Endothelial cell of umbilical vein (primary cell): ENCODE data around the gene WHRN. TPM values are rescaled to one million over a fixed set of nuclear protein-coding genes. Genes with fewer than 3 reads are reported as not detected.

Experiments used
- BruUV-seq: library from RNA; stranded (reverse); fragments of 400-500 nt; replicated peaks from 2 replicates; lab custom pipeline; 2021; lab: Mats Ljungman, UMichigan
- CTCF ChIA-PET: fragments of 300-600, 350-600 bp; sonication (Branson Sonifier 250); formaldehyde crosslinking; loops from one replicate; lab custom pipeline; 2021; ENCODE audit warnings: antibody characterized with exemption, inconsistent platforms; lab: Charles Lee
- POLR2A ChIA-PET: fragments of 300-600, 350-600 bp; sonication (Branson Sonifier 250); formaldehyde crosslinking; loops from one replicate; lab custom pipeline; 2021; ENCODE audit warnings: antibody characterized with exemption, inconsistent platforms; lab: Charles Lee
- DNase-seq: peaks from one replicate; pipeline ENCODE4 v3.0.0-alpha.2; 2011; ENCODE audit warnings: low read depth, low spot score
- FAIRE-seq: peaks from 2 replicates; lab custom pipeline; 2011; peaks lifted over from hg19 to GRCh38; lab: Jason Lieb, UNC
- H2AFZ ChIP-seq: 2 replicates; pipeline ENCODE4 v1.6.0; 2012; ENCODE audit warnings: low read depth, low read length, control low read depth, inconsistent platforms
- H3K27ac ChIP-seq: 2 replicates; pipeline ENCODE4 v1.5.1; 2011; ENCODE audit warnings: low read depth, mild to moderate bottlenecking, control low read depth, low read length, moderate library complexity; ENCODE audit not compliant: insufficient read depth
- H3K27me3 ChIP-seq, 2 experiments: 2 replicates each; pipeline versions ENCODE4 v1.6.0 to v1.6.1; 2011; ENCODE audit warnings: low read length in 2 of 2, mixed read lengths in 1 of 2; ENCODE audit not compliant: control insufficient read depth in 2 of 2, insufficient read depth in 2 of 2
- H3K36me3 ChIP-seq, 2 experiments: 2 replicates in 1 of 2; 3 replicates in 1 of 2; pipeline ENCODE4 v1.5.1; 2011; ENCODE audit warnings: low read length in 2 of 2, mild to moderate bottlenecking in 1 of 2, moderate library complexity in 1 of 2; ENCODE audit not compliant: control insufficient read depth in 2 of 2, insufficient read depth in 2 of 2; ENCODE audit errors: extremely low read depth in 1 of 2
- H3K4me1 ChIP-seq: 3 replicates; pipeline ENCODE4 v1.5.1; 2011; ENCODE audit warnings: mild to moderate bottlenecking, low read length; ENCODE audit not compliant: control insufficient read depth, insufficient read depth; ENCODE audit errors: extremely low read depth
- H3K4me2 ChIP-seq: 2 replicates; pipeline ENCODE4 v1.6.1; 2011; ENCODE audit warnings: low read length, control low read depth, mixed read lengths; ENCODE audit not compliant: insufficient read depth
- H3K4me3 ChIP-seq, 3 experiments: fragments of 200-600 bp in 1 of 3; sonication (generic), shearing (Covaris generic) in 1 of 3; replicated peaks in 1 of 3; 2 replicates each; pipeline ENCODE4 v1.5.1; 2011 to 2016; ENCODE audit warnings: control low read depth in 3 of 3, low read length in 3 of 3, mild to moderate bottlenecking in 2 of 3, inconsistent platforms in 1 of 3, low read depth in 1 of 3, moderate library complexity in 1 of 3; ENCODE audit not compliant: insufficient read depth in 1 of 3
- H3K79me2 ChIP-seq: 2 replicates; pipeline ENCODE4 v1.6.0; 2012; ENCODE audit warnings: low read length, inconsistent platforms; ENCODE audit not compliant: control insufficient read depth, insufficient read depth
- H3K9ac ChIP-seq: replicated peaks from 2 replicates; pipeline ENCODE3; 2011; ENCODE audit warnings: low read length, control low read depth; ENCODE audit not compliant: insufficient read depth; ENCODE audit errors: extremely low read depth
- H3K9me1 ChIP-seq: replicated peaks from 3 replicates; pipeline ENCODE4 v1.6.0; 2011; ENCODE audit warnings: mild to moderate bottlenecking, low read length; ENCODE audit not compliant: control insufficient read depth, insufficient read depth; ENCODE audit errors: extremely low read depth
- H3K9me3 ChIP-seq: replicated peaks from 2 replicates; pipeline ENCODE4 v1.5.1; 2012; ENCODE audit warnings: low read length, inconsistent platforms; ENCODE audit not compliant: control insufficient read depth, insufficient read depth
- H4K20me1 ChIP-seq: replicated peaks from 2 replicates; pipeline ENCODE3; 2011; ENCODE audit warnings: mild to moderate bottlenecking, low read length; ENCODE audit not compliant: control insufficient read depth, insufficient read depth; ENCODE audit errors: extremely low read depth
- EZH2 ChIP-seq: IDR thresholded peaks from 2 replicates; pipeline ENCODE4 v1.6.1; 2012; ENCODE audit warnings: borderline replicate concordance, low read depth, mild to moderate bottlenecking, moderate library complexity, low read length, inconsistent platforms; ENCODE audit not compliant: severe bottlenecking
- FOS ChIP-seq: IDR thresholded peaks from 2 replicates; pipeline ENCODE4 v1.6.1; 2011; ENCODE audit warnings: mild to moderate bottlenecking, low read length, moderate library complexity, borderline replicate concordance; ENCODE audit not compliant: insufficient read depth
- JUN ChIP-seq: IDR thresholded peaks from 2 replicates; pipeline ENCODE4 v1.6.1; 2011; ENCODE audit warnings: borderline replicate concordance, low read depth; ENCODE audit not compliant: insufficient read length, insufficient read depth
- POLR2A ChIP-seq: IDR thresholded peaks from 2 replicates; pipeline ENCODE4 v1.6.1; 2012; ENCODE audit warnings: low read depth, mild to moderate bottlenecking, control low read depth, low read length
- POLR2AphosphoS5 ChIP-seq: IDR thresholded peaks from 2 replicates; pipeline ENCODE4 v1.6.1; 2012; ENCODE audit warnings: low read depth, mild to moderate bottlenecking, control low read depth, low read length, moderate library complexity; ENCODE audit not compliant: insufficient read depth
- dilution Hi-C: fragments of 300-500 bp; cut with MboI; formaldehyde crosslinking; loops from one replicate; pipeline ENCODE4 v1.15.0; 2019; ENCODE audit warnings: low sequenced_read_pairs; ENCODE audit not compliant: extremely low pct_ligation_motif_present
- intact Hi-C: fragments of 100-400 bp; cut with micrococcal nuclease; formaldehyde crosslinking; loops from one replicate; pipeline ENCODE4 v1.10.0; 2022
- polyA plus RNA-seq, 4 experiments: library from polyadenylated mRNA; depleted of rRNA in 3 of 4; stranded (reverse) in 3 of 4; unstranded in 1 of 4; fragments of >200 nt; gene quantifications; 2 replicates each; pipeline versions ENCODE4 v1.2.1 to v1.2.3, GENCODE V29; 2011 to 2012; ENCODE audit warnings: missing spikeins in 1 of 4
- total RNA-seq: library from RNA; stranded (reverse); gene quantifications from 2 replicates; pipeline ENCODE4 v1.2.3, GENCODE V29; 2021
- TF ChIP-seq, protein P1 (sequence below): IDR thresholded peaks from 2 replicates; pipeline ENCODE4 v1.6.1; 2011; ENCODE audit not compliant: insufficient read depth, insufficient read length
- TF ChIP-seq, protein P2 (sequence below), 2 donors: IDR thresholded peaks; 1 replicate in 1 of 2; 2 replicates in 1 of 2; pipeline ENCODE4 v1.5.1; 2011; ENCODE audit warnings: low read length in 2 of 2, mild to moderate bottlenecking in 2 of 2, moderate library complexity in 2 of 2, control low read depth in 1 of 2, inconsistent platforms in 1 of 2, low read depth in 1 of 2; ENCODE audit not compliant: insufficient read depth in 1 of 2; ENCODE audit errors: extremely low read depth in 1 of 2

WHRN gene
- total and polyA plus RNA-seq, 2 donors (not counting 3 experiments of a cell fraction or from before 2014, with no cell fraction given): 0.35 to 0.69 TPM

DNA sequence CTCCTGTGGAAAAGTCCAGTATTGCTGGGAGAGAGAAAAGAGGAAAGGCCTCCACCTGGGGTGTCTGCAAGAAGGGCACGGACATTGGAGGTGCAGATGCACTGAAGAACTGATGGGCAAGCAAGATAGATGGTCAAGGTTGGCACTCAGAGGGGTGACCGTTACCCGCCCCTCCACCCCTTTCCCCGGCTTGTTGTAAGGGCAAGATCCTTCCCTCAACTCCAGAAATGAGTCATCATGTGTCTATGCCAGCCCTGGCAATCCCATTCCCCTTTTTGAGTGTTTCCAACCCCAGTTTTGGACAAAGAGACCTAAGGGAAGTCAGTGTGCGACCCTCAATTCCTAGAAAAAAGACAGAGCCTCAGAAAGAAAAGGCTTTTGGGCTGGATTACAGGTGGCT, 47.4 kb upstream of the WHRN start:
- H3K36me3 ChIP-seq: no peaks in the 10 kb centered on the region
- H3K4me2 ChIP-seq: no peak overlapping the region
- no peaks in the 10 kb centered on the region for H4K20me1 ChIP-seq
- dilution Hi-C loops (no loop called here), intact Hi-C loops (loop anchor here (1.0 kb wide), 2 partner anchors 35 to 47 kb away; partner anchors contain the start of genes ATP6V1G1 and WHRN)
- H3K9me3 ChIP-seq: no peaks in the 10 kb centered on the region
- no TSS peak for BruUV-seq
- no peak for FAIRE-seq
- H3K9ac ChIP-seq: no peak overlapping the region
- ChIA-PET POLR2A (no interaction called here), CTCF (interaction anchor here (1.1 kb wide), 1 partner anchor 14 kb away, joined by 6 read pairs; no protein-coding TSS in a partner anchor)
- no peak overlapping the region for H3K27ac ChIP-seq
- peaks cover 4% of the 10 kb centered on the region for H3K4me1 ChIP-seq
- no peak overlapping the region for H2AFZ ChIP-seq
- TF ChIP-seq JUN (no peak), EZH2 (no peak), POLR2A (no peak)
- TF ChIP-seq, protein P1, sequence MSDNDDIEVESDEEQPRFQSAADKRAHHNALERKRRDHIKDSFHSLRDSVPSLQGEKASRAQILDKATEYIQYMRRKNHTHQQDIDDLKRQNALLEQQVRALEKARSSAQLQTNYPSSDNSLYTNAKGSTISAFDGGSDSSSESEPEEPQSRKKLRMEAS: no peak
- no peaks in the 10 kb centered on the region for H3K27me3 ChIP-seq
- H3K9me1 ChIP-seq: no peaks in the 10 kb centered on the region
- no peaks in the 10 kb centered on the region for H3K79me2 ChIP-seq
- no peak for DNase-seq
- no peak overlapping the region for H3K4me3 ChIP-seq

DNA sequence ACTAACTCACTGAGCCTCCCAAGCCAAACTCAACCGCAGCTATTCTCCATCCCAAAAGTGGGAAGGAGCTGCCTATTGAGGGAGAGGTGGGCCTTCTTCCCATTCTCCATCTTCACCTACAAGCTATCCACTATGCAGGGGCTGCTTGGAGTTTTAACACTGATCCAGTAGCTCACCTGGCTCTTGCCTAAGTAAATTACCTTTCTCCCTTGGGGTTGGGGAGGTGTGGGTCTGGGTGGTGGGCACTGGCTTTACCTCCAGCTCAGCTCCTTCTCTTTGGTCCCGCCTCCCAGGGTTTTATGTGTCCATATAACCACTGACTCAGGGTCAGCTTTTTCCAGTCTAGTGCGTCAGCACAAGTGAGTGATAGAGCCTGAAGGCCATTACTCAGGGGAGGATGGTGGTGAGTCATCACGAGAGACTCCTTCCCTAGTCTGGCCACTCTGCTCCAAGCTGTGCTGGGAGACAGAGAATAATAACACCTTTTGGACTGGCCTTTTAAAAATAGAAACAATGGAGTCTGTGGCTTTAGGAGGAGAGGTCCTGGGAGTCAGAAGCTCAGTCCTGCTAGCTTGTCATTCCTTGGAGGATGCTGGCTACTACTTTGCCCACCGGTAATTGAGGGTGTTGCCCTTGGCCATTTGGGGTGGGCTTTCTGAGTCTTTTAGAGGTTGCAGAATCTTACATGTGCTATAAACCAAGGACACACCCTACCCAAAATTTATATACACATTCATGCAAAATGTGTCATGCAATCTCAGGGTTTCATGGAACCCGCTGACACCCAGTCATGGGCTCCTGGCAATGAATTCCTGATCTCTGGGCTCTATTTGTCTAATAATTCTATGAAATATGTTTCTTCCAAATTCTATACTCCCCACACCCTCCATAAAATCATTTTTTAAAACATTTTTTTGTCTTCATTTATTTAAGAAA, 46.7 kb upstream of the WHRN start:
- Histone ChIP-seq H3K27me3 (no peaks in the 10 kb centered on the region), H3K9ac (no peak overlapping the region), H3K79me2 (no peaks in the 10 kb centered on the region), H2AFZ (no peak overlapping the region), H3K9me3 (no peaks in the 10 kb centered on the region), H3K4me3 (no peak overlapping the region), H4K20me1 (no peaks in the 10 kb centered on the region), H3K4me2 (no peak overlapping the region), H3K27ac (peak overlapping the region; percentile 23), H3K9me1 (no peaks in the 10 kb centered on the region), H3K36me3 (no peaks in the 10 kb centered on the region), H3K4me1 (peaks cover 4% of the 10 kb centered on the region)
- POLR2A ChIA-PET: interaction anchor here (1.2 kb wide), 1 partner anchor 36 kb away, joined by 5 read pairs; the partner anchor contains the start of gene ATP6V1G1
- dilution Hi-C loops: no loop called here
- FAIRE-seq: peak; percentile 4
- CTCF ChIA-PET: interaction anchor here (0.6 to 1.4 kb wide), 11 partner anchors 9 to 593 kb away, joined by 3 to 7 read pairs (median 4); partner anchors contain the start of gene ATP6V1G1
- DNase-seq: peak; percentile 86
- intact Hi-C loops: loop anchor here (1.0 kb wide), 2 partner anchors 35 to 47 kb away; partner anchors contain the start of genes ATP6V1G1 and WHRN
- BruUV-seq: no TSS peak
- peak; percentile 92 for TF ChIP-seq FOS
- TF ChIP-seq POLR2AphosphoS5: no peak
- TF ChIP-seq, protein P1: no peak
- TF ChIP-seq EZH2: no peak
- no peak for TF ChIP-seq POLR2A
- TF ChIP-seq, protein P2, sequence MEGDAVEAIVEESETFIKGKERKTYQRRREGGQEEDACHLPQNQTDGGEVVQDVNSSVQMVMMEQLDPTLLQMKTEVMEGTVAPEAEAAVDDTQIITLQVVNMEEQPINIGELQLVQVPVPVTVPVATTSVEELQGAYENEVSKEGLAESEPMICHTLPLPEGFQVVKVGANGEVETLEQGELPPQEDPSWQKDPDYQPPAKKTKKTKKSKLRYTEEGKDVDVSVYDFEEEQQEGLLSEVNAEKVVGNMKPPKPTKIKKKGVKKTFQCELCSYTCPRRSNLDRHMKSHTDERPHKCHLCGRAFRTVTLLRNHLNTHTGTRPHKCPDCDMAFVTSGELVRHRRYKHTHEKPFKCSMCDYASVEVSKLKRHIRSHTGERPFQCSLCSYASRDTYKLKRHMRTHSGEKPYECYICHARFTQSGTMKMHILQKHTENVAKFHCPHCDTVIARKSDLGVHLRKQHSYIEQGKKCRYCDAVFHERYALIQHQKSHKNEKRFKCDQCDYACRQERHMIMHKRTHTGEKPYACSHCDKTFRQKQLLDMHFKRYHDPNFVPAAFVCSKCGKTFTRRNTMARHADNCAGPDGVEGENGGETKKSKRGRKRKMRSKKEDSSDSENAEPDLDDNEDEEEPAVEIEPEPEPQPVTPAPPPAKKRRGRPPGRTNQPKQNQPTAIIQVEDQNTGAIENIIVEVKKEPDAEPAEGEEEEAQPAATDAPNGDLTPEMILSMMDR (IDR thresholded peaks at IDR 0.05; ENCODE audit: extremely low read depth in 1 of 2, insufficient read depth in 1 of 2, low read depth in 1 of 2, low read length in 2 of 2): no peak
- TF ChIP-seq JUN: peak; percentile 96
